GM19328 (cell line): ENCODE measurements around the gene POLA2.
"Not testable (repeated sequence)": the region's sequence is repeated elsewhere in the genome, so short reads cannot be mapped to it uniquely, and the experiment has no call there.

Source experiments
- ATAC-seq: cut with Tn5 transposase; IDR thresholded peaks from one replicate; pipeline ENCODE4 v1.9.1; 2021; ENCODE audit warnings: mild to moderate bottlenecking, moderate library complexity; ENCODE audit not compliant: unreplicated experiment

POLA2 gene

GRCh38 chr11:65261591-65262380 lies at the start of gene POLA2:
Gene POLA2 (plus strand): TSS chr11:65261962. CDS start chr11:65262293, 331 bp downstream.
- ATAC-seq, result peak; percentile 85

GRCh38 chr11:65212226-65212801 lies 49.4 kb upstream of the POLA2 start:
- no peak for ATAC-seq

GRCh38 chr11:65213322-65214211 lies 48.2 kb upstream of the POLA2 start:
- no peak for ATAC-seq

- no peak for ATAC-seq
These were observed 47.4 kb upstream of the POLA2 start for GRCh38 chr11:65214212-65214845.

- ATAC-seq, result no peak
These were observed 46.2 kb upstream of the POLA2 start for GRCh38 chr11:65215441-65216076.

GRCh38 chr11:65216830-65217229 lies 44.9 kb upstream of the POLA2 start:
- no peak for ATAC-seq

GRCh38 chr11:65217441-65218423 lies 44.0 kb upstream of the POLA2 start:
- ATAC-seq, result no peak

- no peak for ATAC-seq
These were observed 43.3 kb upstream of the POLA2 start for GRCh38 chr11:65218446-65218845.

GRCh38 chr11:65219930-65220213 lies 41.9 kb upstream of the POLA2 start:
- ATAC-seq, result no peak

- no peak for ATAC-seq
These were observed 40.7 kb upstream of the POLA2 start for GRCh38 chr11:65221026-65221425.

GRCh38 chr11:65223011-65223410 lies 38.8 kb upstream of the POLA2 start:
- ATAC-seq, result no peak

- no peak for ATAC-seq
These were observed 36.9 kb upstream of the POLA2 start for GRCh38 chr11:65224930-65225278.

GRCh38 chr11:65225279-65226102 lies 36.3 kb upstream of the POLA2 start:
- no peak for ATAC-seq

GRCh38 chr11:65226103-65226442 lies 35.7 kb upstream of the POLA2 start:
- no peak for ATAC-seq

- ATAC-seq, result no peak
These were observed 33.9 kb upstream of the POLA2 start for GRCh38 chr11:65227879-65228278.

- ATAC-seq, result no peak
These were observed 25.3 kb upstream of the POLA2 start for GRCh38 chr11:65236194-65237059.

- ATAC-seq, result not testable (repeated sequence)
These were observed 23.5 kb upstream of the POLA2 start for GRCh38 chr11:65238302-65238701.

- no peak for ATAC-seq
These were observed 20.6 kb upstream of the POLA2 start for GRCh38 chr11:65241134-65241533.
